GM12801 (cell line): Measurements from ENCODE around the gene DCDC2B.

ENCODE experiments used
- CTCF ChIP-seq: IDR thresholded peaks from one replicate; pipeline ENCODE4 v1.5.1; 2011; ENCODE audit warnings: control low read depth; ENCODE audit not compliant: insufficient read length; ENCODE audit errors: extremely low read depth

The DCDC2B gene

DNA sequence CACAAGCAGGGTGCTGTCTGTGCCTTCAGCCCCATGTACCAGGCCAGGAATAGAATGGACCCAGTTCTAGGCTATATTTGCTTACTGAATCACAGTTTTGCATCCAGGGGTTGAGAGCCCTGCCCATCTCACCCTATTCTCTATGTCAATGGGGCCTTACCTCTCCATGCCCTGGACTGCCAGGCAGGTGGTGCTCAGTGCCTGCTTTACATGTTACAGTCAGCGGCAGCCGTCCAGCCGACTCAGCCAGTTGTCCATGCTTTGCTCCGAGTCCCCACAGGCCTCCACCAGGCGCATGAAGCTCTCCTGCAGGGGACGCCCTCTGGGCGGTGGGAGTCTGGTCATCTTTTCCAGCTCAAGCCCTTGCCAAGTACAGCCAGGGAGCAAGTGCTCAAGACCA lies 25.9 kb downstream of the DCDC2B start:
- TF ChIP-seq CTCF: no peak

GRCh38 chr1:32239337-32239736 lies 30.4 kb downstream of the DCDC2B start:
- no peak for TF ChIP-seq CTCF

- no peak for TF ChIP-seq CTCF
These were observed 30.9 kb downstream of the DCDC2B start for GRCh38 chr1:32239790-32240139.

- no peak for TF ChIP-seq CTCF
These were observed 31.5 kb downstream of the DCDC2B start for GRCh38 chr1:32240140-32240951.

DNA sequence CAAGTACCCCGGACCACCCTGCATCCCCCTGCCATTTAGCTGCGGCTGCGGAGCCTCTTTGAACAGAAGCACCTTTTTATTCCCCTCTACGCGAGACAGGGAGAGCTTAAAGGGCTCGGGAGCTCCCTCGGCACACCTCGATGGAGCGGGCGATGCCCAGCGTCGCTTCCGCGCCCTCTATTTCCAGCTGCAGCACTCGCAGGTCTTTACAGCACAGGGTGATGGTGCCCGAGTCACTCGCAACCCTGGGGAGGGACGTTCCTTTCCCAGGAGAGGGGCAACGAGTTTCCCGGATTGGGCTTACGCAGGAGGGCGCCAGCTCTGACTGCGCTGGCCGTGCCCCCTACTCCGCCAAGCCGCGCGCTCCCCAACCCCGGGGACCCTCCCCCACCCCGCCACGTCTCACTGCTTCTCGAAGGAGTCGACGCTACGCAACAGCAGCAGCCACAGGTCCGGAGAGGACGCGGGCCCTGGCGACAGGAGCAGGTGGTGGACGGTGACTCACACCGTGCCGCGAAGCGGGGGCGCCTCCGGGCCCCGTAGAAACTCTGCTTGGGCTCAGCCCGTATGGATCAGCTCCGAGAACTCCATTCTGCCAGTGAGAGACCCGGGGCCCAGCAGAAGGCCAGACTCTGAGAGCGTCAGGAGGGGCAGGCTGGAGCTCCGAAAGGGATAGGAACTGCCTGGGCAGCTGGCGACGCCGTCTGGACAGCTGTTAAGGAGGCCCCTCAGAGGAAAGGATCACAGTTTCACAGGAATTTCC lies 32.3 kb downstream of the DCDC2B start:
- TF ChIP-seq CTCF: no peak

DNA sequence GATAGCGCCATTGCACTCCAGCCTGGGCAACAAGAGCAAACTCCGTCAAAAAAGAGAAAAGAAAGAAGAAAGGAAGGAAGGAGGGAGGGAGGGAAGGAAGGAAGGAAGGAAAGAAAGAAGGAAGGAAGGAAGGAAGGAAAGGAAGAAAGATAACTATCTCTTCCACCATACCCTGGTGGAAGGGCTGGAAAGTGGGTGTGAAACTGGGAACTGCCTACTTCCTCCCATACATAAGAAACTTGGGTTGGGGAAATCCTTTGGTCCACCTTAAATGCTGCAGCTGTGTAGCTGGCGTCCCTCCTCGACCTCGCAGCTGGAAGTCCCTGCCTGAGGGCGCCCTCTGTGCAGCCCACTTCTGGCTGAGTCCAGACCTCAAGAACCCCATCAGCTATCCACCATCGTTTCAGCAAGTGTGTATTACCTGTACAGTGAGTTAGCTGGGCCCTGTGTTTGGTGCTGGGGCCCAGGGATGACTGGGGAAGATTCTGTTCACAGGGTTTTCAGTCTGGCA lies 33.5 kb downstream of the DCDC2B start:
- no peak for TF ChIP-seq CTCF

- TF ChIP-seq CTCF: no peak
These were observed 38.0 kb downstream of the DCDC2B start, which contains the start of gene FAM167B for GRCh38 chr1:32246888-32247273. TSS of gene FAM167B (plus strand) at chr1:32247222. CDS start at chr1:32247422, 200 bp downstream.
